Measurements from ENCODE around the gene SNX21. TPM values are rescaled to one million over a fixed set of nuclear protein-coding genes. Genes with fewer than 3 reads are reported as not detected.
A peak's percentile ranks its signal among the peaks of the same experiment; 100 is the strongest.

The SNX21 gene
- total RNA-seq, 1 donor from 2014 or later: 21.0 TPM

DNA sequence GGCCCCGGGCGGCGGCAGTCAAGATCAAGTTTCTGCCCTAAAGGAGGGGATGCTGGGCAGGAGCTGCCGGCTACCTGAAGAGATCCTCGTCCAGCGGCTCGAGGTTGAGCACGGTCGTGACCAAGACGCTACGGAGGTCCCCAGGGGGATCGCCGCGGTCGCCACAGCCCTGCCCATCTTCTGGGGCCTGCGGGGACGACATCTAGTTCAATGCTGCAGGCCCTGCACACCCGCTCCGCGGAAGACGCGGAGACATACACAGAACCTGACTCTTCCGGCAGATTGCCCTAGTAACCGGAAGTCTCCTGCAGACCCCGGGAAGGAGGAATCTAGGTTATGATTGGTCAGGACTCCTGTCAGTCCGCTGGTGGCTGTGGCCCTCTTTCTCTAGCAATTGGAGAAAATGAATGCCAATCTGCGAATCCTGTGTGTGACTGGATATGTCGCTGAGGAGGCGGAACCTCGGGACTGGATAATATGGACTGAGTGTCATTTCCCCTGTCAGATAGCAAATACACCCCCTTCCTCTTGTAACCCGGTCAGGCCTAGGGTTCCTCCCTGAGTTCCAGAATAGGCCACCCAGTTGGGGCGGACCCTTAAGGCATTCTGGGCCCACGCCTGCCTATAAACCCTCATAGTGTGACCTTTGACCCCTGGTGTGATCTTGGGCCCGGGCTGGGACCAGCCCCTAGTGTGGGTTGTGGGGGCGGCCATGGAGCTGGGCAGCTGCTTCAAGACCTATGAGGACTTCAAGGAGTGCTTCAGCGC lies 23.7 kb downstream of the SNX21 start, which contains the start of the genes ACOT8 and ZSWIM3:
ACOT8 (minus strand) TSS at position 279 of the 768 bp plus-strand sequence; CDS start at position 202, 77 bp downstream.
ZSWIM3 (plus strand) TSS at position 501 of the 768 bp plus-strand sequence; CDS start at position 713, 212 bp downstream.
- Mint-ChIP-seq H3K4me3 (peak within 1 kb of the TSS; percentile 93), H3K27me3 (ENCODE audit: low read depth) (no peaks in the 10 kb centered on the region), H3K9me3 (no peaks in the 10 kb centered on the region), H3K27ac (peak within 1 kb of the TSS; percentile 88), H3K36me3 (peaks cover 4% of the 10 kb centered on the region), H3K4me1 (peaks cover 34% of the 10 kb centered on the region)
- TF ChIP-seq, protein P1, sequence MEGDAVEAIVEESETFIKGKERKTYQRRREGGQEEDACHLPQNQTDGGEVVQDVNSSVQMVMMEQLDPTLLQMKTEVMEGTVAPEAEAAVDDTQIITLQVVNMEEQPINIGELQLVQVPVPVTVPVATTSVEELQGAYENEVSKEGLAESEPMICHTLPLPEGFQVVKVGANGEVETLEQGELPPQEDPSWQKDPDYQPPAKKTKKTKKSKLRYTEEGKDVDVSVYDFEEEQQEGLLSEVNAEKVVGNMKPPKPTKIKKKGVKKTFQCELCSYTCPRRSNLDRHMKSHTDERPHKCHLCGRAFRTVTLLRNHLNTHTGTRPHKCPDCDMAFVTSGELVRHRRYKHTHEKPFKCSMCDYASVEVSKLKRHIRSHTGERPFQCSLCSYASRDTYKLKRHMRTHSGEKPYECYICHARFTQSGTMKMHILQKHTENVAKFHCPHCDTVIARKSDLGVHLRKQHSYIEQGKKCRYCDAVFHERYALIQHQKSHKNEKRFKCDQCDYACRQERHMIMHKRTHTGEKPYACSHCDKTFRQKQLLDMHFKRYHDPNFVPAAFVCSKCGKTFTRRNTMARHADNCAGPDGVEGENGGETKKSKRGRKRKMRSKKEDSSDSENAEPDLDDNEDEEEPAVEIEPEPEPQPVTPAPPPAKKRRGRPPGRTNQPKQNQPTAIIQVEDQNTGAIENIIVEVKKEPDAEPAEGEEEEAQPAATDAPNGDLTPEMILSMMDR (IDR thresholded peaks at IDR 0.05; ENCODE audit: unreplicated experiment): no peak
- peak; percentile 90 to 93 for DNase-seq (ENCODE audit: low spot score in 2 of 2, unreplicated experiment in 2 of 2)

DNA sequence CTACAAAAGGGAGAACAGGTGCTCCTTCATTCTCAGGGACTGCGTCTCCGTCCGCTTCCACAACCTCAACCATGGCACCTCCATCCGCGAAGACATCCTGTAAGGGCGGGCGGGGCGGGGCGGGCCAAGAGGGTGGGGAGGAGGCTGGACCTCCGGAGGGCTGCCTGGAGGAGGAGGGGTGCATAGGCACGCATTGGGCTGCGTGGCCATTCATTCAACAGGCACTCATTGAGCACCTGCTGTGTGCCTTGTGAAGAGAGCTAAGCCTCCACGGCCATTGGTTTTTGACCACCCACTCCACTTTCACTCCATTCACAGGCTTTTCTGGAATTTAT lies 24.2 kb downstream of the SNX21 start:
- H3K9me3 Mint-ChIP-seq: no peaks in the 10 kb centered on the region
- TF ChIP-seq, protein P1 (IDR thresholded peaks at IDR 0.05; ENCODE audit: unreplicated experiment): no peak
- H3K27me3 Mint-ChIP-seq (ENCODE audit: low read depth): no peaks in the 10 kb centered on the region
- peaks cover 34% of the 10 kb centered on the region for H3K4me1 Mint-ChIP-seq
- H3K27ac Mint-ChIP-seq: peak overlapping the region; percentile 88
- peak overlapping the region; percentile 93 for H3K4me3 Mint-ChIP-seq
- no peak for DNase-seq (ENCODE audit: low spot score in 2 of 2, unreplicated experiment in 2 of 2)
- peaks cover 2% of the 10 kb centered on the region for H3K36me3 Mint-ChIP-seq

DNA sequence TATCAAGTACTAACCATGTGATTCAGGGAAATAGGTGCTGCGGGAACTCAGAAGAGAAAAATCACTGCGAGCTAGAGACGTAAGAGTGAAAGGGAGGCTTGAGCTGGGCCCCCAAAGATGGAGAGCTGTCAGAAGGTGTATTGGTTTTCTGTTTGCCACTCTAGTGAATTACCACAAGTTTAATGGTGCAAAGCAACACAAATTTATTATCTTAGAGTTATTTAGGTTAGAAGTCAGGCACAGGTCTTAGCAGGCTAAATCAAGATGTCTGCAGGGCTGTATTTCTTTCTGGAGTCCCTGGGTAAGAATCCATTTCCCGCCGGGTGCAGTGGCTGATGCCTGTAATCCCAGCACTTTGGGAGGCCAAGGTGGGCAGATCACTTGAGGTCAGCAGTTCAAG lies 26.3 kb downstream of the SNX21 start:
- Mint-ChIP-seq H3K36me3 (no peaks in the 10 kb centered on the region), H3K27me3 (ENCODE audit: low read depth) (no peaks in the 10 kb centered on the region), H3K4me1 (peaks cover 34% of the 10 kb centered on the region), H3K4me3 (no peak overlapping the region), H3K27ac (no peak overlapping the region), H3K9me3 (no peaks in the 10 kb centered on the region)
- DNase-seq (ENCODE audit: low spot score in 2 of 2, unreplicated experiment in 2 of 2): no peak
- TF ChIP-seq, protein P1 (IDR thresholded peaks at IDR 0.05; ENCODE audit: unreplicated experiment): no peak

DNA sequence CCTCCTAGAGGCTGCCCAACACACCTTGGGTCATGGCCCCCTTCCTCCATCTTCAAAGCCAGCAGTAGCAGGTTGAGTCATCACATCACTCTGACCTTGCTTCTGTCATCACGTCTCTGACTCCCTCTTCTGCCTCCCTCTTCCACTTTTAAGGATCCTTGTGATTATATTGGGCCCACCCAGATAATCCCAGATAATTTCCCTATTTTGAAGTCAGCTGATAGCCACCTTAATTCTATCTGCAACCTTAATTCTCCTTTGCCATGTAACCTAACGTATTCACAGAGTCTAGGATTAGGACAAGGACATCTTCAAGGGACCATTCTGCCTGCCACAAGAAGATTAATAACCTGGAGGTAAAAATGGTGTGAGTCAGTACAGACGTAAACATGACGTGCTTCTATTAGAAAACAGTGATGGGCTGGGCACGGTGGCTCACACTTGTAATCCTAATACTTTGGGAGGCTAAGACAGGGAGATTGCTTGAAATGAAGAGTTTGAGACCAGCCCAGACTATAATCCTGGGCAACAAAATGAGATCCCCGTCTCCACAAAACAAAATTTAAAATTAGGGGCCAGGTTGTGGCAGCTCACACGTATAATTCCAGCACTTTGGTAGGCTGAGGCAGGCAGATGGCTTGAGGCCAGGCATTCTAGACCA lies 27.1 kb downstream of the SNX21 start:
- TF ChIP-seq, protein P1 (IDR thresholded peaks at IDR 0.05; ENCODE audit: unreplicated experiment): no peak
- Mint-ChIP-seq H3K27ac (no peak overlapping the region), H3K4me3 (no peak overlapping the region), H3K4me1 (peaks cover 34% of the 10 kb centered on the region), H3K36me3 (no peaks in the 10 kb centered on the region), H3K9me3 (no peaks in the 10 kb centered on the region), H3K27me3 (ENCODE audit: low read depth) (no peaks in the 10 kb centered on the region)
- DNase-seq (ENCODE audit: low spot score in 2 of 2, unreplicated experiment in 2 of 2): no peak

DNA sequence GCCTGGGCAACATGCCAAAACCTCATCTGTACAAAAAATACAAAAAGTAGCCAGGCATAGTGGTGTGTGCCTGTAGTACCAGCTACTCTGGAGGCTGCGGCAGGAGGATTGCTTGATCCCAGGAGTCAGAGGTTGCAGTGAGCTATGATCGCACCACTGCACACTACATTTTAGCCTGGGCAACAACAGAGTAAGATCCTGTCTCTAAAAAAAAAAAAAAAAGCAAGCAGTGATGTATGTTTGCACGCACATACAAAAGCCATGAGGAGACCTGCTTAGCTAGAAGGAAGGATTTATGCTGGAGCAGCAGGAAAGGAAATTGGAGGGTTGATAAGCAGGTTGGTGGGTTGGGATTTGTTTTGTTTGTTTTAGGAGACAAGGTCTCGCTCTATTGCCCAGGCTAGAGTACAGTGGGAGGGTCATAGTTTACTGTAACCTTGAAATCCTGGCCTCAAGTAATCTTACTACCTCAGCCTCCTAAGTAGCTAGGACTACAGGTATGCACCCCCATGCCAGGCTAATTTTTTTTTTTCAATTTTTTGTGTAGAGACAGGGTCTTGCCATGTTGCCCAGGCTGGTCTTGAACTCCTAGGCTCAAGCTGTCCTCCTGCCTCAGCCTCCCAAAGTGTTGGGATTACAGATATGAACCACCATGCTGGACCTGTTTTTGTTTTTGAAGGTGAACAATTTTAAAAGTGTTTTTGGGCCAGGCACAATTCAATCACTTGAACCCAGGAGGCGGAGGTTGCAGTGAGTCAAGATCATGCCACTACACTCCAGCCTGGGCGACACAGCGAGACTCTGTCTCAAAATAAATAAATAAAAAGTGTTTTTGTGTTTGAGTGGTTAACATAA lies 27.8 kb downstream of the SNX21 start:
- no peaks in the 10 kb centered on the region for H3K36me3 Mint-ChIP-seq
- H3K4me3 Mint-ChIP-seq: no peak overlapping the region
- DNase-seq (ENCODE audit: low spot score in 2 of 2, unreplicated experiment in 2 of 2): no peak
- H3K27me3 Mint-ChIP-seq (ENCODE audit: low read depth): no peaks in the 10 kb centered on the region
- no peaks in the 10 kb centered on the region for H3K9me3 Mint-ChIP-seq
- peaks cover 28% of the 10 kb centered on the region for H3K4me1 Mint-ChIP-seq
- TF ChIP-seq, protein P1 (IDR thresholded peaks at IDR 0.05; ENCODE audit: unreplicated experiment): no peak
- H3K27ac Mint-ChIP-seq: peak overlapping the region; percentile 43
